Omental fat pad (tissue), 4 donors: Measurements from ENCODE around the gene COMMD8. TPM values are rescaled to one million over a fixed set of nuclear protein-coding genes. Genes with fewer than 3 reads are reported as not detected.
A peak's percentile ranks its signal among the peaks of the same experiment; 100 is the strongest.

Experiments
- ATAC-seq: fragments of 150-250 bp; one replicate; pipeline ENCODE4 v1.9.1; 2016; ENCODE audit warnings: mild to moderate bottlenecking, moderate library complexity; ENCODE audit not compliant: low FRiP score
- DNase-seq: peaks from one replicate; pipeline ENCODE4 v3.0.0-alpha.2; 2019; ENCODE audit warnings: low spot score
- CTCF ChIP-seq, 3 donors: fragments of 450-650 bp; IDR thresholded peaks; one replicate each; pipeline ENCODE4 v1.5.1; 2016 to 2017; ENCODE audit warnings: antibody characterized with exemption in 3 of 3, mild to moderate bottlenecking in 3 of 3, moderate library complexity in 2 of 3
- total RNA-seq, 4 donors: library from RNA; depleted of rRNA; stranded (reverse); fragments of >200 nt; gene quantifications; one replicate each; pipeline ENCODE4 v1.1.0, GENCODE V29; 2016

Gene COMMD8
- total RNA-seq, 4 donors from 2014 or later = 8.8 to 17.8 (median 13.6) TPM

- DNase-seq (no peak), ATAC-seq (no peak)
- no peak for TF ChIP-seq CTCF (IDR thresholded peaks at IDR 0.05)
Observed at GRCh38 chr4:47473141-47473750, 9.7 kb upstream of the COMMD8 start.

- ATAC-seq (no peak), DNase-seq (no peak)
- TF ChIP-seq CTCF (IDR thresholded peaks at IDR 0.05) = no peak
Observed at GRCh38 chr4:47471591-47471990, 8.1 kb upstream of the COMMD8 start.

DNA sequence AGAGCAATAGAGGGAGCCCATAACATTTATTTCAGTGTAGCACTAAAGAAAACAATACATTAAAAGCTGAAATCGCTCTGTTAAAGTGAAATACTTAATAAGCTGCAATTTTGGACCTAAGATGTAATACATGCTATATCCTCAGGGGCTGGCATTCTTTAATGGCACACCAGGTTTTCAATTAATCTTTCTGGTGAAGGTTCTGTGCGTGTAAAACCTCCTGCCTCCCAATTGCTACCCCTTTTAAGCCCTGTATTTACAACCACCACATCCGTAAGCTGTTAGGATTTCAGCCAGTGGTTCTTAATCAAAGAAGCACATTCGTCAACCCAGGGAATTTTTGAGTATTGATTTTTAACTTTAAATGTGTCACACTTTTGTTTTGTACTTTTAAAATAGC is 7.6 kb upstream of the COMMD8 start:
- no peak for ATAC-seq
- no peak for TF ChIP-seq CTCF (IDR thresholded peaks at IDR 0.05)
- no peak for DNase-seq

DNA sequence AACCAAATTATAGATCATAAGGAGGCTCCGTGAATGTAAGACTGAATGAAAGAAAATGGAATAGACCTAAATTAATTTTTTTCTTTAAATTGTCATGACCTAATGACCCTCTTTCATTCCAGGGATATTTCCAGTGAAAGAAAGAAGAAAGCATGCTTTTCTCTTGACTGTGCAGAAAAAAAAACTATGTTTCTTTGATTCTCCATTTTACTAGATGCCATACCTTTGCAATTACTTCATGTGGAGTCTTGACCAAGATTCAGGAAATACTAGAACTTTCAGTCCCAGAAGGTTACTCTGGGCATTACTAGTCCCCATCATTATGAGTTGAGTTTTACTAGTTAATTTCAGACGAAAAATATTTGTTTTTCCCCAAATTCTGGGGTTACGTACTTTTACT is 6.4 kb upstream of the COMMD8 start:
- TF ChIP-seq CTCF (IDR thresholded peaks at IDR 0.05) = no peak
- DNase-seq = no peak
- ATAC-seq = no peak

- TF ChIP-seq CTCF (IDR thresholded peaks at IDR 0.05) = no peak
- no peak for DNase-seq
- ATAC-seq = peak; percentile 54
Observed at GRCh38 chr4:47468706-47469365, 5.3 kb upstream of the COMMD8 start.

- no peak for TF ChIP-seq CTCF (IDR thresholded peaks at IDR 0.05)
- no peak for ATAC-seq
- no peak for DNase-seq
Observed at GRCh38 chr4:47466056-47466785, 2.7 kb upstream of the COMMD8 start.
